ENCODE results near the gene FOXL2NB. TPM values are rescaled to one million over a fixed set of nuclear protein-coding genes. Genes with fewer than 3 reads are reported as not detected.

Gene FOXL2NB
- polyA plus RNA-seq, 2 donors, result 0.04 to 0.06 TPM

- WGBS, 2 donors, result 89 to 92% methylated on average over 8 of the region's 8 CpGs
- peaks cover 5 to 14% of the 10 kb centered on the region in 2 donors for H3K4me1 ChIP-seq (ENCODE audit: control insufficient read depth in 2 of 2, insufficient read depth in 2 of 2, low read length in 1 of 2)
- peaks cover 6 to 26% of the 10 kb centered on the region in 2 donors for H3K27me3 ChIP-seq (ENCODE audit: control insufficient read depth in 1 of 2, insufficient read depth in 2 of 2, low read length in 2 of 2)
- no peaks in the 10 kb centered on the region for H3K36me3 ChIP-seq (ENCODE audit: control insufficient read depth in 2 of 2, insufficient read depth in 2 of 2, low read length in 1 of 2)
- no peaks in the 10 kb centered on the region for H3K9me3 ChIP-seq (ENCODE audit: control insufficient read depth in 2 of 2, insufficient read depth in 1 of 2, low read depth in 1 of 2, low read length in 1 of 2)
- no peak overlapping the region for H3K4me3 ChIP-seq (ENCODE audit: low read depth in 1 of 2, low read length in 2 of 2)
- H3K27ac ChIP-seq (ENCODE audit: low read depth in 2 of 2, low read length in 1 of 2), result no peak overlapping the region
Measured at GRCh38 chr3:138950701-138951100, 3.7 kb downstream of the FOXL2NB start.

- Histone ChIP-seq H3K4me1 (ENCODE audit: control insufficient read depth in 2 of 2, insufficient read depth in 2 of 2, low read length in 1 of 2) (no peaks in the 10 kb centered on the region), H3K27ac (ENCODE audit: low read depth in 2 of 2, low read length in 1 of 2) (no peak overlapping the region), H3K27me3 (ENCODE audit: control insufficient read depth in 1 of 2, insufficient read depth in 2 of 2, low read length in 2 of 2) (peaks cover 2 to 5% of the 10 kb centered on the region in 2 donors), H3K9me3 (ENCODE audit: control insufficient read depth in 2 of 2, insufficient read depth in 1 of 2, low read depth in 1 of 2, low read length in 1 of 2) (no peaks in the 10 kb centered on the region), H3K36me3 (ENCODE audit: control insufficient read depth in 2 of 2, insufficient read depth in 2 of 2, low read length in 1 of 2) (no peaks in the 10 kb centered on the region), H3K4me3 (ENCODE audit: low read depth in 1 of 2, low read length in 2 of 2) (no peak overlapping the region)
- WGBS, 2 donors, result 7 to 10% methylated on average over 30 to 36 of the region's 36 CpGs
Measured at GRCh38 chr3:138960417-138960852, 13.4 kb downstream of the FOXL2NB start.

- Histone ChIP-seq H3K4me1 (ENCODE audit: control insufficient read depth in 2 of 2, insufficient read depth in 2 of 2, low read length in 1 of 2) (no peaks in the 10 kb centered on the region), H3K27me3 (ENCODE audit: control insufficient read depth in 1 of 2, insufficient read depth in 2 of 2, low read length in 2 of 2) (peaks cover 0 to 5% of the 10 kb centered on the region in 2 donors), H3K36me3 (ENCODE audit: control insufficient read depth in 2 of 2, insufficient read depth in 2 of 2, low read length in 1 of 2) (no peaks in the 10 kb centered on the region), H3K9me3 (ENCODE audit: control insufficient read depth in 2 of 2, insufficient read depth in 1 of 2, low read depth in 1 of 2, low read length in 1 of 2) (no peaks in the 10 kb centered on the region), H3K4me3 (ENCODE audit: low read depth in 1 of 2, low read length in 2 of 2) (no peak overlapping the region), H3K27ac (ENCODE audit: low read depth in 2 of 2, low read length in 1 of 2) (no peak overlapping the region)
- WGBS, 2 donors, result 67 to 69% methylated on average over 8 of the region's 8 CpGs
Measured at GRCh38 chr3:138962854-138963560, 16.0 kb downstream of the FOXL2NB start.

GRCh38 chr3:138964264-138964663, 17.2 kb downstream of the FOXL2NB start:
- 82 to 86% methylated on average over 2 of the region's 2 CpGs for WGBS, 2 donors
- H3K4me1 ChIP-seq (ENCODE audit: control insufficient read depth in 2 of 2, insufficient read depth in 2 of 2, low read length in 1 of 2), result no peaks in the 10 kb centered on the region
- H3K9me3 ChIP-seq (ENCODE audit: control insufficient read depth in 2 of 2, insufficient read depth in 1 of 2, low read depth in 1 of 2, low read length in 1 of 2), result no peaks in the 10 kb centered on the region
- no peaks in the 10 kb centered on the region for H3K36me3 ChIP-seq (ENCODE audit: control insufficient read depth in 2 of 2, insufficient read depth in 2 of 2, low read length in 1 of 2)
- peaks cover 0 to 5% of the 10 kb centered on the region in 2 donors for H3K27me3 ChIP-seq (ENCODE audit: control insufficient read depth in 1 of 2, insufficient read depth in 2 of 2, low read length in 2 of 2)
- H3K4me3 ChIP-seq (ENCODE audit: low read depth in 1 of 2, low read length in 2 of 2), result no peak overlapping the region
- no peak overlapping the region for H3K27ac ChIP-seq (ENCODE audit: low read depth in 2 of 2, low read length in 1 of 2)

- Histone ChIP-seq H3K4me3 (ENCODE audit: low read depth in 1 of 2, low read length in 2 of 2) (no peak overlapping the region), H3K27me3 (ENCODE audit: control insufficient read depth in 1 of 2, insufficient read depth in 2 of 2, low read length in 2 of 2) (peaks cover 0 to 5% of the 10 kb centered on the region in 2 donors), H3K27ac (ENCODE audit: low read depth in 2 of 2, low read length in 1 of 2) (no peak overlapping the region), H3K36me3 (ENCODE audit: control insufficient read depth in 2 of 2, insufficient read depth in 2 of 2, low read length in 1 of 2) (no peaks in the 10 kb centered on the region), H3K9me3 (ENCODE audit: control insufficient read depth in 2 of 2, insufficient read depth in 1 of 2, low read depth in 1 of 2, low read length in 1 of 2) (no peaks in the 10 kb centered on the region), H3K4me1 (ENCODE audit: control insufficient read depth in 2 of 2, insufficient read depth in 2 of 2, low read length in 1 of 2) (no peaks in the 10 kb centered on the region)
Measured at GRCh38 chr3:138964923-138965322, 17.9 kb downstream of the FOXL2NB start.

- H3K27ac ChIP-seq (ENCODE audit: low read depth in 2 of 2, low read length in 1 of 2), result no peak overlapping the region
Measured at GRCh38 chr3:138971766-138972320, 24.8 kb downstream of the FOXL2NB start.

GRCh38 chr3:138972941-138973340, 25.9 kb downstream of the FOXL2NB start:
- WGBS, 2 donors, result 83 to 88% methylated on average over 5 of the region's 5 CpGs
- H3K27ac ChIP-seq (ENCODE audit: low read depth in 2 of 2, low read length in 1 of 2), result no peak overlapping the region
- no peaks in the 10 kb centered on the region for H3K36me3 ChIP-seq (ENCODE audit: control insufficient read depth in 2 of 2, insufficient read depth in 2 of 2, low read length in 1 of 2)
- H3K4me1 ChIP-seq (ENCODE audit: control insufficient read depth in 2 of 2, insufficient read depth in 2 of 2, low read length in 1 of 2), result no peaks in the 10 kb centered on the region
- H3K27me3 ChIP-seq (ENCODE audit: control insufficient read depth in 1 of 2, insufficient read depth in 2 of 2, low read length in 2 of 2), result no peaks in the 10 kb centered on the region
- peaks cover 0 to 4% of the 10 kb centered on the region in 2 donors for H3K9me3 ChIP-seq (ENCODE audit: control insufficient read depth in 2 of 2, insufficient read depth in 1 of 2, low read depth in 1 of 2, low read length in 1 of 2)
- H3K4me3 ChIP-seq (ENCODE audit: low read depth in 1 of 2, low read length in 2 of 2), result no peak overlapping the region

More at GRCh38 chr3:138971766-138972320, 24.8 kb downstream of the FOXL2NB start:
- Histone ChIP-seq H3K27me3 (ENCODE audit: control insufficient read depth in 1 of 2, insufficient read depth in 2 of 2, low read length in 2 of 2) (no peaks in the 10 kb centered on the region), H3K36me3 (ENCODE audit: control insufficient read depth in 2 of 2, insufficient read depth in 2 of 2, low read length in 1 of 2) (no peaks in the 10 kb centered on the region), H3K9me3 (ENCODE audit: control insufficient read depth in 2 of 2, insufficient read depth in 1 of 2, low read depth in 1 of 2, low read length in 1 of 2) (peaks cover 0 to 4% of the 10 kb centered on the region in 2 donors), H3K4me3 (ENCODE audit: low read depth in 1 of 2, low read length in 2 of 2) (no peak overlapping the region), H3K4me1 (ENCODE audit: control insufficient read depth in 2 of 2, insufficient read depth in 2 of 2, low read length in 1 of 2) (no peaks in the 10 kb centered on the region)
- 76 to 86% methylated on average over 6 of the region's 6 CpGs for whole genome bisulfite sequencing, 2 donors

GRCh38 chr3:138974462-138974861, 27.4 kb downstream of the FOXL2NB start:
- Histone ChIP-seq H3K9me3 (ENCODE audit: control insufficient read depth in 2 of 2, insufficient read depth in 1 of 2, low read depth in 1 of 2, low read length in 1 of 2) (peaks cover 0 to 4% of the 10 kb centered on the region in 2 donors), H3K27ac (ENCODE audit: low read depth in 2 of 2, low read length in 1 of 2) (no peak overlapping the region), H3K4me1 (ENCODE audit: control insufficient read depth in 2 of 2, insufficient read depth in 2 of 2, low read length in 1 of 2) (no peaks in the 10 kb centered on the region), H3K4me3 (ENCODE audit: low read depth in 1 of 2, low read length in 2 of 2) (no peak overlapping the region), H3K27me3 (ENCODE audit: control insufficient read depth in 1 of 2, insufficient read depth in 2 of 2, low read length in 2 of 2) (no peaks in the 10 kb centered on the region), H3K36me3 (ENCODE audit: control insufficient read depth in 2 of 2, insufficient read depth in 2 of 2, low read length in 1 of 2) (no peaks in the 10 kb centered on the region)
- 78 to 82% methylated on average over 5 of the region's 5 CpGs for WGBS, 2 donors

GRCh38 chr3:138975351-138975750, 28.3 kb downstream of the FOXL2NB start:
- no peaks in the 10 kb centered on the region for H3K36me3 ChIP-seq (ENCODE audit: control insufficient read depth in 2 of 2, insufficient read depth in 2 of 2, low read length in 1 of 2)
- H3K27ac ChIP-seq (ENCODE audit: low read depth in 2 of 2, low read length in 1 of 2), result no peak overlapping the region
- H3K27me3 ChIP-seq (ENCODE audit: control insufficient read depth in 1 of 2, insufficient read depth in 2 of 2, low read length in 2 of 2), result no peaks in the 10 kb centered on the region
- no peak overlapping the region for H3K4me3 ChIP-seq (ENCODE audit: low read depth in 1 of 2, low read length in 2 of 2)
- no peaks in the 10 kb centered on the region for H3K4me1 ChIP-seq (ENCODE audit: control insufficient read depth in 2 of 2, insufficient read depth in 2 of 2, low read length in 1 of 2)
- WGBS, 2 donors, result 89 to 94% methylated on average over 8 of the region's 8 CpGs
- H3K9me3 ChIP-seq (ENCODE audit: control insufficient read depth in 2 of 2, insufficient read depth in 1 of 2, low read depth in 1 of 2, low read length in 1 of 2), result peaks cover 0 to 4% of the 10 kb centered on the region in 2 donors

- Histone ChIP-seq H3K4me1 (ENCODE audit: control insufficient read depth in 2 of 2, insufficient read depth in 2 of 2, low read length in 1 of 2) (no peaks in the 10 kb centered on the region), H3K27me3 (ENCODE audit: control insufficient read depth in 1 of 2, insufficient read depth in 2 of 2, low read length in 2 of 2) (no peaks in the 10 kb centered on the region), H3K4me3 (ENCODE audit: low read depth in 1 of 2, low read length in 2 of 2) (no peak overlapping the region), H3K27ac (ENCODE audit: low read depth in 2 of 2, low read length in 1 of 2) (no peak overlapping the region), H3K36me3 (ENCODE audit: control insufficient read depth in 2 of 2, insufficient read depth in 2 of 2, low read length in 1 of 2) (no peaks in the 10 kb centered on the region), H3K9me3 (ENCODE audit: control insufficient read depth in 2 of 2, insufficient read depth in 1 of 2, low read depth in 1 of 2, low read length in 1 of 2) (no peaks in the 10 kb centered on the region)
Measured at GRCh38 chr3:138976047-138976446, 29.0 kb downstream of the FOXL2NB start.
